GF-D8 (cell line): ENCODE data around the gene CFLAR.
A peak's percentile ranks its signal among the peaks of the same experiment; 100 is the strongest.
"Not testable (repeated sequence)": the region's sequence is repeated elsewhere in the genome, so short reads cannot be mapped to it uniquely, and the experiment has no call there.

Source experiments
- DNase-seq: peaks from one replicate; lab custom pipeline; 2025; lab: John Stamatoyannopoulos, UW

CFLAR gene

DNA sequence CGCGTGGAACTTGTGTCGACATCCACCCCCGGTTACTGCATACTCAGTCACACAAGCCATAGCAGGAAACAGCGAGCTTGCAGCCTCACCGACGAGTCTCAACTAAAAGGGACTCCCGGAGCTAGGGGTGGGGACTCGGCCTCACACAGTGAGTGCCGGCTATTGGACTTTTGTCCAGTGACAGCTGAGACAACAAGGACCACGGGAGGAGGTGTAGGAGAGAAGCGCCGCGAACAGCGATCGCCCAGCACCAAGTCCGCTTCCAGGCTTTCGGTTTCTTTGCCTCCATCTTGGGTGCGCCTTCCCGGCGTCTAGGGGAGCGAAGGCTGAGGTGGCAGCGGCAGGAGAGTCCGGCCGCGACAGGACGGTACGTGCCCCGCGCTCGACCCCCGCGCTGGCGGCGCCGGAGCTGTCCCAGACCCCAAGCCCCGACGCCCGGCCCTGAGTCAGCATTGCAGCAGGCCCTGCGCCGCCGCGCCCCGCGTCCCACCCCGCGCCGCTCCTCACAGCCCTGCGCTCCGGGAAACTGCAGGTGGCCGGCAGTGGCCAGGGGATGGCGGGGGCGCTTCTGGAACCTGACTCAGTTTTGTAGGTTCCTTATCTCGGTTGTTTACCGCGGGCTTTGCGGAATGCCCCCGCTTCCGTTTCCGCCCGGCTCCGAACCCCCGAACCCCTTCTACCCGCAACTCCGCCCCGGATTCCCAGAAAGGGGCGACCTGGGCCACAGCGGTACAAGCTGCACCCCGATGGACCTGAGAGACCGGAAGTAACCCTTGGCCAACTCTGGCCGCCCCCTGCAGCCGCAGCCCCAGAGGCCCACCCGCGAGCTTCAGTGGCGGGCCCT lies at the start of gene CFLAR:
TSS of gene CFLAR (plus strand) at position 50 of the 844 bp plus-strand sequence. CDS start 13,702 bp downstream, outside the sequence.
- DNase-seq, result peak; percentile 93

DNA sequence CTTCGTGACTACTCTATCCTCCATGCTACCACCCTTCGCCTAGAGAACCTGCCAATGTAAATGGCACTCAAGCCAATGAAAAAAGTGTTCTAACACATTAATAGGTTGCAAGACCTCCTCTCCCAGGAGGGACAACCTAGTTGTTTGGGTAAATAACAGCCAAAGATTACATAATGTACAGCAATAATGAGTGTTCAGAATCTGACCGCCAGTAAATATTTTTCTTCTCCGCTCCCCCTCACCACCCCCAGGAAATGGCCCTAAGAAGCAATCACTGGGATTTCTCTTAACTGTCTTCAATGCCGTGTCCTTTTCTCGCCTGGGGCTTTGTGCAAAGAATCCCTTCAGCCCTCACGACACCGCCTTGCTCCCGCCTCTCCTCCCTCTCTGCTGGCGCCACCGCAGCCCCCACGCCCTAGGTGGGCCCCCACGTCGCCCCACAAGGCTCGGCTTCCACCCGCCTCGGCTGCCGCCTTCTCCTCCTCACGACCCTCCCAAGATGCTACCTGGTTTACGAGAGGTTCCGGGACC lies 45.0 kb upstream of the CFLAR start:
- DNase-seq, result no peak

DNA sequence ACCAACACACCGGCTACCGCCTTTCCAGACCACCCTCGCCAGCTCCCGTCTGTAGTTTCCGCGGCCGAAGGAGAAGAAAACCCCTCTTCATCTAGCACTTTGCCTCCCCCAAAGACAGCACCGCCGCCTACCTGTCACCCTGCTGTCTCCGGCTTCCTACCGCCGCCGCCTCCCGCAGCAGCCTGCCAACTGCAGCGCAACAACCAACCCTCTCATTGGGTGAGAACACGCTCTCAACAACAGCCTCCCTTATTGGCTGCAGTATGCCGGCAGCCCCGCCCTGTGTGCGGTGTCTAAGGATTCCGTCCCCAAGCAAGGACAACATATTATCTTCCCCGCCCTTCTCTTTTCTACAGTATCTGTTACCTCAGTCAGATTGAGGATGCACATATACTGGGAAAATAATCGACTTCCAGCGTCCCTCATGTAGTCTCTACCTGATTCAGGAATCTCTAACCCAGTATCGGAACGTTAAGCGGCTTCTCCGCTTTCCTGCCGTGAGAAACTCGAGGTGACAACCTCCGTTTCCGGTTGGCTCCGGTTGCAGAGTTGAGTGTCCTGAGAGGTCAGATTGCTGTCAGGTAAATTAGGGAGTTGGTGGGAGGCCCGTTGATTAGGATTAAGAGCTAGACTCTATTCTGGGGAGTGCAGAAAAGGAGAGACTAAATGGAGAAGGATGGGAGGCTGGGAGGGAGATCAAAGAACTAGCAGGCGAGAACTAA lies 44.3 kb upstream of the CFLAR start, which contains the start of the genes HYCC2 and NDUFB3:
TSS of gene HYCC2 (minus strand) at position 193 of the 722 bp plus-strand sequence. CDS start 47,662 bp downstream, outside the sequence.
TSS of gene NDUFB3 (plus strand) at position 523 of the 722 bp plus-strand sequence. CDS start 6,882 bp downstream, outside the sequence.
- peak; percentile 85 for DNase-seq

DNA sequence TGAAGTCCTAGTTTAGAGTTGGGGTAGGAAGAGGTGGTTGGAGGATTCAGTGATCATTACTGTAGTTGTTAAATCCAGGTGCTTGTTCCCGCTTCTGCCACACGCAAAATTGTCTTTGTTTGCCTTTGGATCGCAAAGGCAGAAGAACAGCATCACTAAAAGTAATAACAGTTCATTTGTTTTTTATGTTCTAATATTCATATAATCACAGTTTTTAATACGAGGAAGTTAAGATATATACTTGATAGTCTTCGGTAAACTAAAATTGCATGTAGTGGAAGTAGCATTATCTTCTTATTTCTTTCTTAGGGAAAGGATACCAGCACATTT lies 43.8 kb upstream of the CFLAR start:
- no peak for DNase-seq

DNA sequence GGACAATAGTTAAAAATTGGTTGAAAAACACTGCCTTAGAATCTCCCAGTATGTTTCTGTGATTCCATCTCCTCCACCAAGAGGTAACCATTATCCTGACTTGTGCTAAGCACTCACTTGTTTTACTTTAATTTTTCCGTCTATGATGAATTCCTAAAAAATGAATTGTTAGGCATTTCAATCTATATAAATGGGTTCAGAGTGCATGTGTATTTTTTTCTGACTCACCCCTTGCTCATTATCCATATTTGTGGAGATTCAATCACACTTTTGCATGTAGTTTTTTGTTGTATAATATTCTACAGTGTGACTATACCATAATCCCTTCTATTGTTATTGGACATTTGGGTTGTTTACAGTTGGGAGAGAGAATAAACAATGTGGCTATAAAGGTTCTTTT lies 42.9 kb upstream of the CFLAR start:
- DNase-seq, result no peak

DNA sequence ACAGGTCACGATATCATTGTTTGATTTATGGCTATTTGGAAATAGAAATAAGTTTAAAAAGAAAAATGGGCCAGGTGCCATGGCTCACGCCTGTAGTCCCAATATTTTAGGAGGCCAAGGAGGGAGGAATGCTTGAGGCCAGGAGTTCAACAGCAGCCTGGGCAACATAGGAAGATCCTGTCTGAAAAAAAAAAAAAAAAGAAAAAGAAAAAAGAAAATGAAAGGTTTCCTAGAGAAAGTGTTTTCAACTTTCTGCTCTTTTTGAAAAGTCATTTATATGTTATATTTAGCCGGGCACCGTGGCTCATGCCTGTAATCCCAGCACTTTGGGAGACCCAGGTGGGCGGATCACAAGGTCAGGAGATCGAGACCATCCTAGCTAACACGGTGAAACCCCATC lies 41.0 kb upstream of the CFLAR start:
- no peak for DNase-seq

DNA sequence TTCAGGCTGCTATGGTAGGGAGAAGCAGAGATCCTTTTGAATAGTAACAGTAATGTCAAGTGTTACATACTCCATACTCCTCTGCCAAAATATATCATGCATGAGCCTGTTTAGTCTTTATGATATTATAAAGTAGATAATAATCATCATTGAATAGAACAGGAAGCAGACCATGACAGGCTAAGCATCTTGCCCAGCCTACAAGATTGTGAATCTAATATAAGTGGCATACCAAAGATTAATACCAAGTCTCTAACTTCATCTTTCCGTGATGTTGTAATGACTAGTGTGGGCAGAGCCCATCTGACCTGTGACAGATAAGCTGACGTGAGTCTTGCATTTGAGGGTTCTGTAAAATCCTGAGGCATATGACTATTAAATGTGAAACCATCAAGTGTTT lies 31.1 kb upstream of the CFLAR start:
- DNase-seq, result peak; percentile 41

DNA sequence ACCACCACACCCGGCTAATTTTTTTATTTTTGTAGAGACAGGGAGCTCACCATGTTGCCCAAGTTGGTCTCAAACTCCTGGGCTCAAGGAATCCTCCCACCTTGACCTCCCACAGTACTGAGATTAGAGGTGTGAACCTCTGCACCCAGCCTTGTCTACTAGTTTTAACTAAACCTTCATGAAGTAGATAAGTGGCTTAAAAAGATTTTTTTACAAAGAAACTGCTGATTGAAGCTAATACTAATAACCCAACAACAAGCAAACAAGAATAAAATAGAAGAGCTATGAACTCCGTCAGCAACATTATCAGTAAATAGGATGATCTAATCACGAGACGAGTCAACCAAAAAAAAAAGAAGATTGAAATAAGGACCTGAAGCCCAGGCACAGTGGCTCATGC lies 25.4 kb upstream of the CFLAR start:
- no peak for DNase-seq

DNA sequence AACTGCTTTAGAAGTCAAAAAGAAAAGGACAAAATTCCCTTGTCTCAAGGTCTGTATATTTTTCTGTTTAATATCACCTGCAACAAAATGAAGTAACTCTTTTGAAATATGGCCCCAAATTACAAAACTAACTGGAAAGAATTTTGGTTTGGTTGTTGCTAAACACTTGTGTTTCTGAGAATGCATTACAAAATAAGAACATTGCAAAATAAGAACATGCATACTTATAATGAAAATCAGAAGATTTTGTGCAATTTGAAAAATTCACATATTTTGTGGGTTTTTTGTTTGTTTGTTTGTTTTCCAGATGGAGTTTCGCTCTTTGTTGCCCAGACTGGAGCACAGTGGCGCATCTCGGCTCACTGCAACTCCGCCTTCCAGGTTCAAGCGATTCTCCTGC lies 22.4 kb upstream of the CFLAR start:
- DNase-seq, result peak; percentile 86

DNA sequence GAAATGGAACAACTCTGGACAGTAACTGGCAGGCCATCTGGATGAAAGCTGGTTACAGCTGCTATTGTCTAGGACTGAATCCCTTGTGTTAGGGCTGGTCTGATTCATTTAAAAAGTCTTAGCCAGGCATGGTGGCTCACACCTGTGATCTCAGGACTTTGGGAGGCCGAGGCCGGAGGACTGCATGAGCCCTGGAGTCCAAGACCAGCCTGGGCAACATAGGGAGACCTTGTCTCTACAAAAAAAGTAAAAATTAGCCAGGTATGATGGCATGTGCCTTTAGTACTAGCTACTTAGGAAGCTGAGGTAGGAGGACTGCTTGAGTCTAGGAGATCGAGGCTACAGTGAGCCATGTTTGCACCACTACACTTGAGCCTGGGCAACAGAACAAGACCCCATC lies 15.5 kb upstream of the CFLAR start:
- DNase-seq, result no peak

DNA sequence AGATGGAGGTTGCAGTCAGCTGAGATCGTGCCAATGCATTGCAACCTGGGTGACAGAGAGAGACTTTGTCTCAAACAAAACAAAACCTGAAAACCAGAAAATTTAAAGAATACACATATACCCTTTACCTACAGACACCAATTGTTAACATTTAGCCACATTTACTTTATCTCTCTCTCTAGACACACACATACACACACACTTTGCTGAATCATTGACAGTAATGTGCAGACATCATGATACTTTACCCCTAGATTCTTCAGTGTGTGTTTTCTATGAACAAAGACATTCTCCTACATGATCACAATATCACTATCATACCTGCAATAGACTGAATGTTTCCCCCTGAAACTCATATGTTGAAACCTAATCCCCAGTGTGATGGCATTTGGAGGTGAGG lies 10.2 kb upstream of the CFLAR start:
- DNase-seq, result no peak

DNA sequence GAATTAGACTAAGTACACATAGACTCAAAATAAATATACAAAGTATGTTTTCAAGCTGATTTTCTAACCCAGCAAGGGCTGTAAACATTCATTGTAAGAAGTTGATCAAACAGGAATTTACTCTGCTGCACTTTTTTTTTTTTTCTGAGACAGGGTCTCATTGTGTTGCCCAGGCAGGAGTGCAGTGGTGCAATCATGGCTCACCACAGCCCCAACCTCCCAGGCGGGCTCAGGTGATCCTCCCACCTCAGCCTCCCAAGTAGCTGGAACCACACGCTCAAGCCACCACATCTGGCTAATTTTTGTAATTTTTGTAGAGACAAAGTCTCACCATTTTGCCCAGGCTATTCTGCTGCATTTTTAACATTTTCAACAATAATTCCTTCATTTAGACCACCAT lies 8.3 kb upstream of the CFLAR start:
- DNase-seq, result no peak

DNA sequence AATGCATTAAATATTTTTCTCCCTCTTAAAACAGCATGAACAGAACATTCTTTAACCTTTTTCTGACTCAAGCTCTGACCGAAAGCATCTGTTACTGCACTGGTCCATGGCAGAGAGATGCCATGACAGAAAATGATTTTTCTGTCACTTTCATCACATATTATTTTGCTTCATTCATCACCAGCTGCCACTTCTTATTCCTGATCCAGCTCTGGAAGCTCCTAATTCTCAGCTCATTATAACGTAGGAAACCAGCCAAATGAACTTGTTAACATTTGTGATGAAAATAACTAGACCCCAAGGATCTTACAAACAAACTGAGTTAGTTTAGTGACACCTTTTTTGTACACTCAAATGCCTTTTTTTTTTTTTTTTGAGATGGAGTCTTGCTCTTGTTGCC lies 7.6 kb upstream of the CFLAR start:
- DNase-seq, result no peak

DNA sequence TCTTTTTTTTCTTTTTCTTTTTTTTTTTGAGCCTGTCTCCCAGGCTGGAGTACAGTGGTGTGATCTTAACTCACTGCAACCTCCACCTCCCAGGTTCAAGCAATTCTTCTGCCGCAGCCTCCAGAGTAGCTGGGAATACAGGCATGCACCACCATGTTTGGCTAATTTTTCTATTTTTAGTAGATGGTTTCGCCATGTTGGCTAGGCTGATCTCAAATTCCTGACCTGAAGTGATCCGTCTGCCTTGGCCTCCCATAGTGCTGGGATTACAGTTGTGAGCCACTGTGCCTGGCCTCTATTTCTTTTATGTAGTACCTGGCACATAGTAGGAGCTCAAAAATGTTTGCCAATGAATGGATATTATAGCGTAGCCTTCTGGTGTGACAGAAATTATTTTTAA lies 6.8 kb upstream of the CFLAR start:
- DNase-seq, result no peak

DNA sequence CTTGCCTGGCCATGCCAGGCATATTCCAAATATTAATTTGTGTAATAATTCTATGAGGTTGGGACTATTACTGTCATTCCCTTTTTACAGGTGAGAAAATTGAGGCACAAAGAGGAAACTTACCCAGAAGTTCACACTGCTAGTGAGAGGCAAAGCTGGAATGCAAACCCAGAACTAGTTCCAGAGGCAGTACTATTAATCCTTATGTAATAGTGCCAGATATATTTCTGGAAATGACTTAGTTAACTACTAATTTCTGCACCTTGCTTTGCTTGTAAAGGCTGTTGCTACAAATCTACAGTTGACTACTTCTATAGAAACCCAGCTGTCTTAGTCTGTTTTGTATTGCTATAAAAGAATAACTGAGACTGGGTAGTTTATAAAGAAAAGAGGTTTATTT lies 5.3 kb upstream of the CFLAR start:
- DNase-seq, result no peak

DNA sequence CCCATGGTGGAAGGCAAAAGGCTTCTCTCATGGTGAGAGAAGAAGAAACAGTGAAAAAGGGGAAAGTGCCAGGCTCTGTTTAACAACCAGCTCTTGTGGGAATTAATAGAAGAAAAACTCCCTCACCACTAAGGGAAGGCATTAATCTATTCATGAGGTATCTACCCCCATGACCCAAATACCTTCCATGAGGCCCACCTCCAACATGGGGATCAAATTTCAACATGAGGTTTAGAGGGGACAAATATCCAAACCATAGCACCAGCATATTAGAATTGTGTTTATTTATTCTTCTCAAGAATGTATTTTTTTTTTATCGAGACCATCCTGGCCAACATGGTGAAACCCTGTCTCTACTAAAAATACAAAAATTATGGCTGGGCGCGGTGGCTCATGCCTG lies 4.9 kb upstream of the CFLAR start:
- no peak for DNase-seq

DNA sequence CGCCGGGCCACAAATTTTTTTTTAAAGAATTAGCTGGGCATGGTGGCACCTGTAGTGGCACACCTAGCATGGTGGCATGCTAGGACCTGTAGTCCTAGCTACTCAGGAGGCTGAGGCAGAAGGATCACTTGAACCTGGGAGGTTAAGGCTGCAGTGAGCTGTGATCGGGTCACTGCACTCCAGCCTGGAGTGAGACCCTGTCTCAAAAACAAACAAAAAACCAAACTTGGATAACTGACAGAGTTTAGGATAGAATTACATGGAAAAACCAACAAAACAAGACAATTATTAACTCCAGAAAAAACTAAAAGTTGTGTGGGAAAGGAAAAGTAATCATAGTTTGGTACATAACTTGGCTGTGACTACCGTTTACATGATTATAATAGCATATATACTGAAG lies 1.6 kb upstream of the CFLAR start:
- DNase-seq, result no peak

DNA sequence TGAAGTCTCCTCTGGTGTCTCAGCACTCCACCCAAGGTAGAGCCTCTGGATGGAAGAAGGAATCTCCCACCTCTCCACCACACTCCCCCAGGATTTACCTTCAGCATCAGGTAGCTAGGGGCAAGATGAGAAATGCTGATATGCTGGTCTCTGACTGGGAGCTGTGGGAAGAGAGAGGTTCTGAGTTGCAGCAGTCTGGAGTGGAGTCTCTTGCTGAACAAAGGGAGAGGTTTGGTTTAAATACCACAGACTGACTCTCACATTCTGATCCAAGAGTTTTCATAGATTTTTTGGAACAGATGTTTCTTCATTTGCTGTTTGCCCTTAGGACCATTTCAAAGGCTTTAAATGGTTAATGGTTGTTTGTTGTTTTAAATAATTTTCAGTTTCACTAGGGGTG lies 1.1 kb upstream of the CFLAR start:
- no peak for DNase-seq

DNA sequence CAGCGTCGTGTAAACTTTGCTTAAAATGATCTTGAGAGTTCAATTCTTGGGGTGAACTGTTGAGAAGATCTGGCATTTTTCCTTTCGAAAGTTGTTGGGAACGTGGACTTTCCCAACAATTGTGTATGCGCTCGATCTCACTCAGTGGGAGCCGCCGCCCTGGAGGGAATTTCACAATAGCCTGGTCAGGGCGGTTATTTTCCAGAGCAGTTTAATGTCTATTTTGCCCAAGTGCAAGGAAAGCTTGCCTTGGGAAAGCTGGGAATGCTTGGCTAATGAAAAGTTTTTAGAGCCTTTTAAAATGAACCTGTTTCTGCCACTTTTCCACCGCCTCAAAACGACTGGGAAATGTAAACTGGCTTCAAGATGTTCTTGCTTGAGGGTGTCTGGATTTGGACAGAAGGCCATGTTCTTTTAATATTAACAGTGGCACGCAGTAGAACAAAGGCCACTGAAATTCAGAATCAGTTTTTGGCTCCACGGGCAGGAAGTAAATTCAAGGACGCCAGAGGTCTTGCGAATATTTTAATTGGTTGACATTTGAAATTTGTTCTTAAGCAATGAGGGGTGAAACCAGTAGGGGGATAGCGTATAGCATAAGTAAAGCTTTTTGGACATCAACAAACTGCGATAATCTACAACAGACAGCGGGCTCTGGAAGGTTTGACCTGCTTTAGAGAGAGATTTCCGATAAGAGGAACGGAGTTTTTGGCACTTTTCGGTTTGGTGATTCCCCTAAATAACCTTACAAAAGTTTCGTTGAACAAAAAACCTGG lies 1.2 kb downstream of the CFLAR start:
- DNase-seq, result peak; percentile 77

DNA sequence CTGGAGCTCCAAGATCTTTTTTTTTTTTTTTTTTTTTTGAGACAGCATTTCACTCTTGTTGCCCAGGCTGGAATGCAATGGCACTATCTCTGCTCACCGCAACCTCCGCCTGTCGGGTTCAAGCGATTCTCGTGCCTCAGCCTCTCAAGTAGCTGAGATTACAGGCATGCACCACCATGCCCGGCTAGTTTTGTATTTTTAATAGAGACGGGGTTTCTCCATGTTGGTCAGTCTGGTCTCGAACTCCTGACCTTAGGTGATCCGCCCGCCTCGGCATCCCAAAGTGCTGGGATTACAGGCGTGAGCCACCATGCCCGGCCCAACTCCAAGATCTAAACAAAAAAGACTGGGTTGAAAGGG lies 1.8 kb downstream of the CFLAR start:
- not testable (repeated sequence) for DNase-seq

DNA sequence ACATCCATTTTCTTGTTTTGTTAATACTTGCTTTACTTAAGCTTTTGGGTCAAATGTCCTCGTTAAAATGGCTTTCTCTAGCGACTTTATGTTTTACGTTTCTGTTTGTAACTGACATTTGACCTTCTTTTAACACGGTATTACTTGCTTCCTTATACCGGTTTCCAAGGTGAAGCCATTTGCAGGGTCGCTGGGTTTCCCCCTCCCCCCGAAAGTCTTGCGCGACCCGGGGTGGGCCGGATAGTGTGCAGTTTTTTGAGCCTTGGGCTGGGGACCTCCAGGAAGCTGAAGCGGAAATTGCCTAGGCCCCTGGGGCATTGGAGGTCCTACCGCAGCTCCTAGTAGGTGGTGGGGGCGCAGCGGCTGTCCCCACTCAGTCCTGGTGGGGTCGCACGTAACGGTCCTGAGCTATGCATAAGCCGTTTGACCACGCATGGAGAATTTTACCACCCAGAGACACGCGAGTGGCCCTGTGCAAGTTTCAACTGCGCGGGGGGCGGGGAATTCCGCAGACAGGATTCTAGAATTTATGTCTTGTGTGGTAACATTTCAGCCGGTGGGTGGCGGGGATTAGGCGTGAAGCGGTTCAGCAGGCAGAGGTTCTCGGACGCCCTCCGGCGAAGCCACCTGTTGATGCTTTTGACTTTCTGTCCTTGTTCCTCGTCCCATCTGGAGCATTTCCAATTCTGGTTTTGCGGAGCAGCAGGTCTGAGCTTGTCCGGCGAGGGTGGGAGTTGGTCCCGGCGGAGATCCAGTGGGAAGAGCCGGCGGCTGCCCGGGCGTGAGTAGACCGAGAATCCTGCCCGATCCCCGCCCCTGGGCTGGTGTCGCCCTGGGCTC lies 2.4 kb downstream of the CFLAR start:
- peak; percentile 91 for DNase-seq
